Fibroblast of skin of left biceps (primary cell): ENCODE data around the gene MAPK13.
"Not testable (repeated sequence)": the region's sequence is repeated elsewhere in the genome, so short reads cannot be mapped to it uniquely, and the experiment has no call there.

Source experiments
- DNase-seq, 2 experiments: peaks; one replicate each; pipeline ENCODE4 v3.0.0-alpha.2; 2013; ENCODE audit warnings: low read depth in 2 of 2

The MAPK13 gene

GRCh38 chr6:36127462-36128016 is 2.8 kb upstream of the MAPK13 start:
- no peak for DNase-seq

GRCh38 chr6:36128073-36128472 is 2.2 kb upstream of the MAPK13 start:
- no peak for DNase-seq

GRCh38 chr6:36128793-36129192 is 1.5 kb upstream of the MAPK13 start:
- no peak for DNase-seq

GRCh38 chr6:36129334-36129733 is 979 bp upstream of the MAPK13 start:
- not testable (repeated sequence) for DNase-seq

DNA sequence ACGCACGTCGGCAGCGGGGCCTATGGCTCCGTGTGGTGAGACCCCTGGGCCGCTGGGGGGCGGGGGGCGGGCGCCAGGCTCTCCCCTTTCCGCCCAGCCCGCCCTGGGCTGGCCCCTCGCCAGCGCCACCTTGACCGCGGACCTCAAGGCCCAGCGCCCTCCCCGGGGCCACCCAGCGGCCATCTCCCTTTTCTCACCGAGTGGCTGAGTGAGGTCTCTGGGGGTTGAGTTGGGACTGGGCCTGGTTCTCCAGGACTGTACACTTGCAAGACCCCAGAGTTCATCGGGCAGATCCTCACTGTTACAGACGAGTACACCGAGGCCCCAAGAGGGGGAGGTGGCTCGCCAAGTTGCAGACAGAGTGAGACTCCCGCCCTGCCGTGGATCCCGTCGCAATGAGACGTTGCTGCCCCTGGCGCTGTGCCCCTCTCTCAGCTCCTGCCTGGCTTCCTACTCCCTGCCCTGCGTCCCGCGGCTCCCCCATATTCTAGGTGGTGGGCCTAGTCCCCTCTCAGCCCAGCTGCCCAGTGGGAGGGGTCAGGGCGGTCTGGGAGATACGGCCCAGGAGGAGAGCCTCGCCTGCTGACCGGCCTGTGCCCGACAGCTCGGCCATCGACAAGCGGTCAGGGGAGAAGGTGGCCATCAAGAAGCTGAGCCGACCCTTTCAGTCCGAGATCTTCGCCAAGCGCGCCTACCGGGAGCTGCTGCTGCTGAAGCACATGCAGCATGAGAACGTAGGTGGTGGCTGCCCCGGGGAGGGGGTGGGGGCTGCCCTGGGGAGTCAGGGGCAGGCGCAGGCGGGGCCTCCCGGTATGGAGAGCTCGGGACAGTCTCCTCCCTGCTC is 576 bp downstream of the MAPK13 start:
- DNase-seq = no peak

- no peak for DNase-seq
Observed at GRCh38 chr6:36131511-36132245, 1.4 kb downstream of the MAPK13 start.

- DNase-seq = no peak
Observed at GRCh38 chr6:36132246-36132895, 2.1 kb downstream of the MAPK13 start.

DNA sequence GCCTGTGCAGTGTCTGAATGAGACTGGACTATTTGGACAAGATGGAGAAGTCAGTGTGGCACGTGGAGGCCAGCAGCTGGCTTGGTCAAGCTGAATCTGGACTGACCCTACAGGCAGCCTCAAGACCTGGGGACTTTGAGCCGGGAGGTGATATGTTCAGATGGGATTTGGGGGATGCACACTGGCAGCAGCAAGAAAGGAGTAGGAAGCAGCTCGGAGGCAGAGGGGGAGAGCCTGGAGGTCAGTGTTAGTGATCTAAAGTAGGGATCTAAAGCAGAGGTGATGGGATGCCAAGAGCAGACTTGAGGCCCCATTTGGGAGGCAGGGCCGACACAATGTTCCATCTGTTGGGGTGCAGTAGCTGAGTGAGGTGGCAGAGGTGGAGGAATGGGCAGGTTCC is 2.8 kb downstream of the MAPK13 start:
- DNase-seq = no peak

- no peak for DNase-seq
Observed at GRCh38 chr6:36133912-36134311, 3.6 kb downstream of the MAPK13 start.

DNA sequence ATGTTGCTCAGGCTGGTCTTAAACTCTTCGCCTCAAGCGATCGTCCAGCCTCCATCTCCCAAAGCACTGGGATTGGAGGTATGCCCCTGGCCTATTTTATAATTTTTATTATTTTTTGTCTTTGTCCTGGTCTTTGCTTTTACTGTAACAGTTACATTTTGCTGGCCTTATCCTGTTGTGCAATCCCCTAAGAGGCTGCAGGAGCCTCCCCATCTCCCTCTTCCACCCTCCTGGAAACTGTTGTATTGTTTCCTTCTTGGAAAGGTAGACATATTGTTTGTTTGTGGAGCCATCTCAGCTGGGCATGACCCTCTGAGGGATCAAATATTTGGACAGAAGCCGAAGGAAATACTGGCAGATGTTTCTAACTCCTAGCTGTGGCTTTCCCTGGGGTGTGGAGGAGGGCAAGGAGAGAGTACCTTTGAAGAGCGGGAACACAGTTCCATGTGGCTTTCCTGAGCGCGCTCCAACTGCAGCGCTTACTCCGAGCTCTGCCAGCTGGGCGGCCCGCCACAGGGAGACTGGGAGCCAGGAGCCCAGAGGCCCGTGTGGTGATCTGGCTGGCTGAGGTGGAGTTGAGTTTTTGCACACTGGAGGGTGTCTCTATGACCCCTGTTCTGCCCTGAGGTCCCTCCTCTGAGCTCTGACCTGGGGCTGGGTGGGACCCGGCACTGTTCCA is 4.9 kb downstream of the MAPK13 start:
- no peak for DNase-seq

DNA sequence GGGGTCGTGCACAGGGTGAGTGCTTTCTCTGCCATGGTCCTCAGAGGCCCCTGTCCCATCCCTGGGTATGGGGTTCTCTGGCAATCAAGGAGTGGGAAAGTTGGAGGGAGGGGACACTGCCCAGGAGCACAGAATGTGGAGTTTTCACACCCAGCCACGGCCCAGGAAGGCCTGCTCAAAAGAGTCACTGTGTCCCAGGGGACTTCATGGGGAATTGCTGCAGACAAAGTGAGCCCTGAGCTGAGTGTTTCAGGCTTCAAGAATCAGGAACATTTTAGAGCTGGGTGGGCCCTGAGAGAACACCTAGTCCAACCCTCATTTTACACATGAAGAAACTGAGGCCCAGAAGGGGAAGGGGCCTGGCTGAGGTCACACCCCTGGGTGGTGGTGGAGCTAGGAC is 5.7 kb downstream of the MAPK13 start:
- DNase-seq = no peak

- no peak for DNase-seq
Observed at GRCh38 chr6:36136551-36136950, 6.2 kb downstream of the MAPK13 start.

GRCh38 chr6:36138667-36139066 is 8.4 kb downstream of the MAPK13 start:
- no peak for DNase-seq

- no peak for DNase-seq
Observed at GRCh38 chr6:36139431-36139830, 9.1 kb downstream of the MAPK13 start.

- no peak for DNase-seq
Observed at GRCh38 chr6:36139991-36140710, 9.8 kb downstream of the MAPK13 start.

DNA sequence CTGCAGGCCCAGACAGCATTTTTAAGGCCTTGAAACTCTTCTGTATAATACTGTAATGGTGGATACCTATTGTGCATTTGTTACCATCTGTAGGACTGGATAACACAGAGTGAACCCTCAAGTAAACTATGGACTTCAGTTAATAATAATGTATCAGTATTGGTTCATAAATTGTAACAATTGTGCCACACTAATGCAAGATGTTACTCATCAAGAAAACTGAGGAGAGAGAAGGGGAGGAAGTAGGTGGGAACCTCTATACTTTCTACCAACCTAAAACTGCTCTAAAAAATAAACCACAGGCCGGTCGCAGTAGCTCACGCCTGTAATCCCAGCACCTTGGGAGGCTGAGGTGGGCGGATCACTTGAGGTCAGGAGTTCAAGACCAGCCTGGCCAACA is 10.8 kb downstream of the MAPK13 start:
- no peak for DNase-seq

GRCh38 chr6:36141961-36142360 is 11.6 kb downstream of the MAPK13 start:
- no peak for DNase-seq

DNA sequence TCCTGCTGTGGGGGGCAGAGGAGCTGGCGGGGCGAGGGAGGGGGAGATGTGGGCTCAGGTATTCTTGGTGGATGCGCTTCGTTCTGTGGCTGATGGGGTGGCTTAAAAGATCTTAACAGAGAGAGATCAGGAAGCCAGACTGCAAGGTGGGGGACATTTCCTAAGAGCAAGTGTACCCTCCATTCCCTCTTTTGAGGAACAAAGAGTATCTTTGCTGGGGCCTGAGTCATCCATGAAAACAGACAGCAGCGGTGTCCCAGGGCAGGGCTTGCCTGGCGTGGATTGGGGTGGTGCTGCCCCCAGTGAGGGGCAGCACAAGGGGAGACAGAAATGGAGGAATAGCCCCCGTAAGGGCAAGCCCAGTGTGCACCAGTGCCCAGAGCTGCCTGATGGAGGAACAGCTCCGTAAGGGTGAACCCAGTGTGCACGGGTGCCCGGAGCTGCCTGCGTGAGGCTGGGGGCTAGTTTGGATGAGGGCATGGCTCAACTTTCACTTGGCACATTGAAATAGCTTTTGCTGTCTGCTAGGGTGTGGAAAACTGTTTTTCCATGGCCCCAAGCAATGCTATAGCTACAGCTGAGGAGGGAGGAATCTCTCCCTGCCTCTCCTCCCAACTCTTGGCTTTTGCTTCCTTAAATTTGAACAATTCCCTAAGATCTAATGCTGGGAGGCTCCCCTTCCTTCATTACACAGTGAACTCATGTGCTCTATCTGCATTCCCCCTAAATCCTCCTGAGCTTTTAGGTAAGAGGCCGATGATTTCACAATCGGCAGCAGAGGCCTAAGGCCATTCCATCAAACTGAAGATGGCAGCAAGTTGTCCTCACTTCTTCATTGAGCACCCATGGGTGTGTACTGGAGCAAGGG is 12.9 kb downstream of the MAPK13 start:
- DNase-seq = no peak

- DNase-seq = no peak
Observed at GRCh38 chr6:36145495-36145894, 15.2 kb downstream of the MAPK13 start.

- no peak for DNase-seq
Observed at GRCh38 chr6:36147294-36147693, 17.0 kb downstream of the MAPK13 start.
